HEK293T (cell line): ENCODE measurements around the gene MIPEP.

Source experiments
- FOXA1 ChIP-seq: fragments of 450-650 bp; IDR thresholded peaks from 2 replicates; pipeline ENCODE4 v1.6.1; 2016; ENCODE audit warnings: mild to moderate bottlenecking
- FOXK2 ChIP-seq: fragments of 450-650 bp; IDR thresholded peaks from 2 replicates; pipeline ENCODE4 v1.6.1; 2016; ENCODE audit warnings: mild to moderate bottlenecking
- FOXM1 ChIP-seq: fragments of 450-650 bp; IDR thresholded peaks from 2 replicates; pipeline ENCODE4 v1.6.1; 2017; ENCODE audit warnings: mild to moderate bottlenecking, borderline replicate concordance
- HDGF ChIP-seq: fragments of 450-650 bp; IDR thresholded peaks from 2 replicates; pipeline ENCODE4 v1.6.1; 2017; ENCODE audit warnings: antibody characterized with exemption, borderline replicate concordance
- PKNOX1 ChIP-seq: fragments of 450-650 bp; IDR thresholded peaks from 2 replicates; pipeline ENCODE4 v1.6.1; 2016
- SP1 ChIP-seq: fragments of 450-650 bp; IDR thresholded peaks from 2 replicates; pipeline ENCODE4 v1.6.1; 2017

GRCh38 chr13:23792680-23793079, 96.5 kb downstream of the MIPEP start:
- TF ChIP-seq FOXA1 (no peak), FOXK2 (no peak), HDGF (no peak), PKNOX1 (no peak), SP1 (no peak), FOXM1 (no peak)
